GM18873 (cell line): ENCODE data around the gene FANK1.

ENCODE experiments used
- ATAC-seq: cut with Tn5 transposase; IDR thresholded peaks from one replicate; pipeline ENCODE4 v1.9.1; 2021; ENCODE audit warnings: mild to moderate bottlenecking, moderate library complexity, moderate number of reproducible peaks; ENCODE audit not compliant: unreplicated experiment, low FRiP score

The FANK1 gene

GRCh38 chr10:125896088-125896934, at the start of gene FANK1:
TSS of gene FANK1 (plus strand) at chr10:125896564. CDS start at chr10:125896643, 79 bp downstream.
- ATAC-seq: peak; percentile 64

GRCh38 chr10:125846894-125847293, 49.5 kb upstream of the FANK1 start:
- no peak for ATAC-seq

- ATAC-seq: no peak
These were observed 48.0 kb upstream of the FANK1 start for GRCh38 chr10:125848371-125848770.

- ATAC-seq: no peak
These were observed 47.5 kb upstream of the FANK1 start for GRCh38 chr10:125848857-125849256.

- no peak for ATAC-seq
These were observed 46.9 kb upstream of the FANK1 start for GRCh38 chr10:125849448-125849847.

GRCh38 chr10:125850766-125851731, 45.3 kb upstream of the FANK1 start:
- ATAC-seq: no peak

- no peak for ATAC-seq
These were observed 43.9 kb upstream of the FANK1 start for GRCh38 chr10:125852487-125852886.

- no peak for ATAC-seq
These were observed 39.1 kb upstream of the FANK1 start for GRCh38 chr10:125857185-125857760.

GRCh38 chr10:125859128-125859817, 37.1 kb upstream of the FANK1 start:
- no peak for ATAC-seq

- ATAC-seq: no peak
These were observed 31.2 kb upstream of the FANK1 start for GRCh38 chr10:125865120-125865519.

- ATAC-seq: no peak
These were observed 29.8 kb upstream of the FANK1 start for GRCh38 chr10:125866421-125867029.

GRCh38 chr10:125868372-125868975, 27.9 kb upstream of the FANK1 start:
- ATAC-seq: no peak

- no peak for ATAC-seq
These were observed 25.0 kb upstream of the FANK1 start for GRCh38 chr10:125871338-125871737.

- ATAC-seq: no peak
These were observed 17.2 kb upstream of the FANK1 start for GRCh38 chr10:125878957-125879835.

- ATAC-seq: no peak
These were observed 15.6 kb upstream of the FANK1 start for GRCh38 chr10:125880719-125881118.

- no peak for ATAC-seq
These were observed 15.2 kb upstream of the FANK1 start, which contains the start of gene DHX32 for GRCh38 chr10:125881192-125881591. TSS of gene DHX32 (minus strand) at chr10:125881292. CDS start at chr10:125880824, 468 bp downstream.

- ATAC-seq: no peak
These were observed 13.8 kb upstream of the FANK1 start for GRCh38 chr10:125882596-125882995.

- ATAC-seq: no peak
These were observed 13.2 kb upstream of the FANK1 start for GRCh38 chr10:125883211-125883610.
